Endothelial cell of umbilical vein (primary cell): ENCODE data around the gene SERPINA12. TPM values are rescaled to one million over a fixed set of nuclear protein-coding genes. Genes with fewer than 3 reads are reported as not detected.

ENCODE experiments used
- BruUV-seq: library from RNA; stranded (reverse); fragments of 400-500 nt; replicated peaks from 2 replicates; lab custom pipeline; 2021; lab: Mats Ljungman, UMichigan
- CTCF ChIA-PET: fragments of 300-600, 350-600 bp; sonication (Branson Sonifier 250); formaldehyde crosslinking; loops from one replicate; lab custom pipeline; 2021; ENCODE audit warnings: antibody characterized with exemption, inconsistent platforms; lab: Charles Lee
- POLR2A ChIA-PET: fragments of 300-600, 350-600 bp; sonication (Branson Sonifier 250); formaldehyde crosslinking; loops from one replicate; lab custom pipeline; 2021; ENCODE audit warnings: antibody characterized with exemption, inconsistent platforms; lab: Charles Lee
- DNase-seq: peaks from one replicate; pipeline ENCODE4 v3.0.0-alpha.2; 2011; ENCODE audit warnings: low read depth, low spot score
- FAIRE-seq: peaks from 2 replicates; lab custom pipeline; 2011; peaks lifted over from hg19 to GRCh38; lab: Jason Lieb, UNC
- H2AFZ ChIP-seq: 2 replicates; pipeline ENCODE4 v1.6.0; 2012; ENCODE audit warnings: low read depth, low read length, control low read depth, inconsistent platforms
- H3K27ac ChIP-seq: 2 replicates; pipeline ENCODE4 v1.5.1; 2011; ENCODE audit warnings: low read depth, mild to moderate bottlenecking, control low read depth, low read length, moderate library complexity; ENCODE audit not compliant: insufficient read depth
- H3K27me3 ChIP-seq, 2 experiments: 2 replicates each; pipeline versions ENCODE4 v1.6.0 to v1.6.1; 2011; ENCODE audit warnings: low read length in 2 of 2, mixed read lengths in 1 of 2; ENCODE audit not compliant: control insufficient read depth in 2 of 2, insufficient read depth in 2 of 2
- H3K36me3 ChIP-seq, 2 experiments: 2 replicates in 1 of 2; 3 replicates in 1 of 2; pipeline ENCODE4 v1.5.1; 2011; ENCODE audit warnings: low read length in 2 of 2, mild to moderate bottlenecking in 1 of 2, moderate library complexity in 1 of 2; ENCODE audit not compliant: control insufficient read depth in 2 of 2, insufficient read depth in 2 of 2; ENCODE audit errors: extremely low read depth in 1 of 2
- H3K4me1 ChIP-seq: 3 replicates; pipeline ENCODE4 v1.5.1; 2011; ENCODE audit warnings: mild to moderate bottlenecking, low read length; ENCODE audit not compliant: control insufficient read depth, insufficient read depth; ENCODE audit errors: extremely low read depth
- H3K4me2 ChIP-seq: 2 replicates; pipeline ENCODE4 v1.6.1; 2011; ENCODE audit warnings: low read length, control low read depth, mixed read lengths; ENCODE audit not compliant: insufficient read depth
- H3K4me3 ChIP-seq, 3 experiments: fragments of 200-600 bp in 1 of 3; sonication (generic), shearing (Covaris generic) in 1 of 3; replicated peaks in 1 of 3; 2 replicates each; pipeline ENCODE4 v1.5.1; 2011 to 2016; ENCODE audit warnings: control low read depth in 3 of 3, low read length in 3 of 3, mild to moderate bottlenecking in 2 of 3, inconsistent platforms in 1 of 3, low read depth in 1 of 3, moderate library complexity in 1 of 3; ENCODE audit not compliant: insufficient read depth in 1 of 3
- H3K79me2 ChIP-seq: 2 replicates; pipeline ENCODE4 v1.6.0; 2012; ENCODE audit warnings: low read length, inconsistent platforms; ENCODE audit not compliant: control insufficient read depth, insufficient read depth
- H3K9ac ChIP-seq: replicated peaks from 2 replicates; pipeline ENCODE3; 2011; ENCODE audit warnings: low read length, control low read depth; ENCODE audit not compliant: insufficient read depth; ENCODE audit errors: extremely low read depth
- H3K9me1 ChIP-seq: replicated peaks from 3 replicates; pipeline ENCODE4 v1.6.0; 2011; ENCODE audit warnings: mild to moderate bottlenecking, low read length; ENCODE audit not compliant: control insufficient read depth, insufficient read depth; ENCODE audit errors: extremely low read depth
- H3K9me3 ChIP-seq: replicated peaks from 2 replicates; pipeline ENCODE4 v1.5.1; 2012; ENCODE audit warnings: low read length, inconsistent platforms; ENCODE audit not compliant: control insufficient read depth, insufficient read depth
- H4K20me1 ChIP-seq: replicated peaks from 2 replicates; pipeline ENCODE3; 2011; ENCODE audit warnings: mild to moderate bottlenecking, low read length; ENCODE audit not compliant: control insufficient read depth, insufficient read depth; ENCODE audit errors: extremely low read depth
- CTCF ChIP-seq, 2 donors: IDR thresholded peaks; 1 replicate in 1 of 2; 2 replicates in 1 of 2; pipeline ENCODE4 v1.5.1; 2011; ENCODE audit warnings: low read length in 2 of 2, mild to moderate bottlenecking in 2 of 2, moderate library complexity in 2 of 2, control low read depth in 1 of 2, inconsistent platforms in 1 of 2, low read depth in 1 of 2; ENCODE audit not compliant: insufficient read depth in 1 of 2; ENCODE audit errors: extremely low read depth in 1 of 2
- EZH2 ChIP-seq: IDR thresholded peaks from 2 replicates; pipeline ENCODE4 v1.6.1; 2012; ENCODE audit warnings: borderline replicate concordance, low read depth, mild to moderate bottlenecking, moderate library complexity, low read length, inconsistent platforms; ENCODE audit not compliant: severe bottlenecking
- FOS ChIP-seq: IDR thresholded peaks from 2 replicates; pipeline ENCODE4 v1.6.1; 2011; ENCODE audit warnings: mild to moderate bottlenecking, low read length, moderate library complexity, borderline replicate concordance; ENCODE audit not compliant: insufficient read depth
- GATA2 ChIP-seq: IDR thresholded peaks from 2 replicates; pipeline ENCODE4 v1.7.0; 2011; ENCODE audit warnings: low read depth, mild to moderate bottlenecking, moderate library complexity, mixed read lengths, low read length; ENCODE audit not compliant: insufficient read length, insufficient read depth
- JUN ChIP-seq: IDR thresholded peaks from 2 replicates; pipeline ENCODE4 v1.6.1; 2011; ENCODE audit warnings: borderline replicate concordance, low read depth; ENCODE audit not compliant: insufficient read length, insufficient read depth
- MAX ChIP-seq: IDR thresholded peaks from 2 replicates; pipeline ENCODE4 v1.6.1; 2011; ENCODE audit not compliant: insufficient read depth, insufficient read length
- MYC ChIP-seq: IDR thresholded peaks from one replicate; pipeline ENCODE4 v1.6.1; 2011; ENCODE audit warnings: mild to moderate bottlenecking, low read depth, low read length
- POLR2A ChIP-seq: IDR thresholded peaks from 2 replicates; pipeline ENCODE4 v1.6.1; 2012; ENCODE audit warnings: low read depth, mild to moderate bottlenecking, control low read depth, low read length
- POLR2AphosphoS5 ChIP-seq: IDR thresholded peaks from 2 replicates; pipeline ENCODE4 v1.6.1; 2012; ENCODE audit warnings: low read depth, mild to moderate bottlenecking, control low read depth, low read length, moderate library complexity; ENCODE audit not compliant: insufficient read depth
- dilution Hi-C: fragments of 300-500 bp; cut with MboI; formaldehyde crosslinking; loops from one replicate; pipeline ENCODE4 v1.15.0; 2019; ENCODE audit warnings: low sequenced_read_pairs; ENCODE audit not compliant: extremely low pct_ligation_motif_present
- intact Hi-C: fragments of 100-400 bp; cut with micrococcal nuclease; formaldehyde crosslinking; loops from one replicate; pipeline ENCODE4 v1.10.0; 2022
- polyA plus RNA-seq, 4 experiments: library from polyadenylated mRNA; depleted of rRNA in 3 of 4; stranded (reverse) in 3 of 4; unstranded in 1 of 4; fragments of >200 nt; gene quantifications; 2 replicates each; pipeline versions ENCODE4 v1.2.1 to v1.2.3, GENCODE V29; 2011 to 2012; ENCODE audit warnings: missing spikeins in 1 of 4
- total RNA-seq: library from RNA; stranded (reverse); gene quantifications from 2 replicates; pipeline ENCODE4 v1.2.3, GENCODE V29; 2021

The SERPINA12 gene
- total and polyA plus RNA-seq, 2 donors (not counting 3 experiments of a cell fraction or from before 2014, with no cell fraction given): not detected

GRCh38 chr14:94541234-94541975 is 32.1 kb upstream of the SERPINA12 start:
- DNase-seq (no peak), FAIRE-seq (no peak)
- Histone ChIP-seq H2AFZ (no peak overlapping the region), H3K36me3 (no peaks in the 10 kb centered on the region), H3K9ac (no peak overlapping the region), H3K4me2 (no peak overlapping the region), H3K27me3 (no peaks in the 10 kb centered on the region), H4K20me1 (no peaks in the 10 kb centered on the region), H3K4me3 (no peak overlapping the region), H3K9me3 (no peaks in the 10 kb centered on the region), H3K4me1 (peaks cover 23% of the 10 kb centered on the region), H3K9me1 (no peaks in the 10 kb centered on the region), H3K27ac (no peak overlapping the region), H3K79me2 (no peaks in the 10 kb centered on the region)
- TF ChIP-seq FOS (no peak), MYC (no peak), POLR2AphosphoS5 (no peak), POLR2A (no peak), GATA2 (no peak)
- POLR2A ChIA-PET: no interaction called here
- BruUV-seq: no TSS peak
- CTCF ChIA-PET: interaction anchor here (1.6 to 4.1 kb wide), 5 partner anchors 7 to 118 kb away, joined by 5 to 35 read pairs (median 9); no protein-coding TSS in a partner anchor
- dilution Hi-C loops (no loop called here), intact Hi-C loops (loop anchor here (2.0 to 10.0 kb wide), 5 partner anchors 55 to 407 kb away; no protein-coding TSS in a partner anchor)

GRCh38 chr14:94540031-94540794 is 30.9 kb upstream of the SERPINA12 start:
- dilution Hi-C loops (no loop called here), intact Hi-C loops (loop anchor here (2.0 to 10.0 kb wide), 5 partner anchors 53 to 405 kb away; no protein-coding TSS in a partner anchor)
- no peak for FAIRE-seq
- CTCF ChIA-PET: interaction anchor here (1.0 to 4.1 kb wide), 5 partner anchors 9 to 404 kb away, joined by 3 to 35 read pairs (median 9); no protein-coding TSS in a partner anchor
- Histone ChIP-seq H3K4me1 (peaks cover 23% of the 10 kb centered on the region), H3K27ac (no peak overlapping the region), H4K20me1 (no peaks in the 10 kb centered on the region), H3K9me3 (no peaks in the 10 kb centered on the region), H3K4me3 (no peak overlapping the region), H3K36me3 (no peaks in the 10 kb centered on the region), H3K9me1 (no peaks in the 10 kb centered on the region), H3K9ac (no peak overlapping the region), H2AFZ (no peak overlapping the region), H3K4me2 (no peak overlapping the region), H3K79me2 (no peaks in the 10 kb centered on the region), H3K27me3 (no peaks in the 10 kb centered on the region)
- POLR2A ChIA-PET: no interaction called here
- DNase-seq: peak; percentile 43
- BruUV-seq: no TSS peak
- TF ChIP-seq MYC (no peak), GATA2 (no peak), CTCF (IDR thresholded peaks at IDR 0.05; ENCODE audit: extremely low read depth in 1 of 2, insufficient read depth in 1 of 2, low read depth in 1 of 2, low read length in 2 of 2) (no peak), FOS (no peak), JUN (no peak), POLR2A (no peak), EZH2 (no peak), POLR2AphosphoS5 (no peak), MAX (no peak)
